ENCODE results near the gene EML3.
"Not testable (repeated sequence)": the region's sequence is repeated elsewhere in the genome, so short reads cannot be mapped to it uniquely, and the experiment has no call there.

The EML3 gene

DNA sequence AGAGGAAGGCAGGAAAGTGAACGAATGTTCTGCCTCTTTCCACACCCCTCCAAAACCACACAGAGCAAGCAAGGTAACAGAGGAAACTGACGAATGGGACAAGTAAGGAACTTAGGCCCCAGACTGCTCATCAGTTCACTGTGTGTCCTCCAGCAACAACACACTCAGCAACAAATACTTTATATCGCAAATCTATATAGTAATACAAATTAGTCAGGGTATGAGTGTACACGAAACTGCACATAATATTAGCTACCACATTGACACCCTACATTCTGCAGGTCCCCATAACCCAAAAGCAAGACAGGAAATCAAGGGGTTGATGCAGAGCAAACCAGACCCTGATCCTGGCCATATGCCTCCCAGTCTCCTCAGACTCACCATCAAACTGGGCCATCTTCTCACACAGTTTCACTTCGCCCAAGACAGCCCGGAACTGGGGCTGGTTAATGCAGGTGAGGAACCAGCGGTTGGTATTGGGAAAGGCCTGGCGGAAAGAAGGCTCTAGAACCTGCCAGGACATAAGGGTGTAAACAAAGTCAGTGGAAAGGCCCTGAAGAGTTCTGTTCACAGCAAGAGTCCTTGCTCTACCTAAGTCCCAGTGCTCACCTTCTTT, 45.4 kb downstream of the EML3 start:
- no peak for DNase-seq

DNA sequence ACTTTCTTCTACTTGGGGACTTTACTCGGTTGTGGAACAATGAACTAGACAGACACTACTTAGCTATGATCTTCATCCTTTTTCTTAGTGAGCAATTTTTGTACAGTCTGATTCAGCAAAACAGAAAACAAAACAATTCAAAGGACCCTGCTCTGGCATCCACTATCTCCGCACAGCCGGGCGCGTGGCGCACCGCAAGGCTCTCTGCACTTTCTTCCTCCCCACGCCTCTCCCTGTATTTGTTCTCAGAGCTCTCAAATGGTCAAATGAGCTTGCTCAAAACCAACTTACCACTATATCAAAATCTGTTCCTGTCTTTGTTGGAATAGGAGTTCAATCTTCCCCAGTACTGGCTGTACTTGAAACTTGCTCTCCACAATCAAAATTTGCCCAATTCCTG, 46.3 kb downstream of the EML3 start:
- no peak for DNase-seq

DNA sequence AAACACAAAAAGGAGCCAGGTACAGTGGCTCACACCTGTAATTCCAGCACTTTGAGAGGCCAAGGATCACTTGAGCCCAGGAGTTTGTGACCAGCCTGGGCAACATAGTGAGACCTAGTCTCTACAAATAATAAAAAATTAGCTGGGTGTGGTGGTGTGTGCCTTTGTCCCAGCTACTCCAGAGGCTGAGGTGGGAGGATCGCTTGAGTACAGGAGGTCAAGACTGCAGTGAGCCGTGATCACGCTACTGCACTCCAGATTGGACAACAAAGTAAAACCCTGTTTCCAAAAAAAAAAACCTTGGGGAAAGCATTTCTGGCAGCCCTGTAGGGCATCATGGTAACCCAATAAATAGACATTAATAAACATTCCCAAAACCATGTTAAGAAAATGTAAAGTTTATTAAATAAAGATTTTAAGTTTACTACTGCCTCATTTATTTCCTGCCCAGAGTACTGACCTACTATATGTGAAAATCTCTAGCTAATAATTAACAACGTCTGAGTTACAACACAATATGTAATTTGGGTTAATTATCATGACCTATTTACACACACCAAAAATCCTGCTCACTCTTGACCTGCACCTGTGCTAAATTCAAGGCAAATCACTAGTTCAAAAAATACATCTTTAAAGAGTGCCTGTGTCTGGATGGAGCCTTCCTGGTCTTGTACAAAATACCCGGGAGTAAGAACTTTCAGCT, 47.3 kb downstream of the EML3 start:
- no peak for DNase-seq

DNA sequence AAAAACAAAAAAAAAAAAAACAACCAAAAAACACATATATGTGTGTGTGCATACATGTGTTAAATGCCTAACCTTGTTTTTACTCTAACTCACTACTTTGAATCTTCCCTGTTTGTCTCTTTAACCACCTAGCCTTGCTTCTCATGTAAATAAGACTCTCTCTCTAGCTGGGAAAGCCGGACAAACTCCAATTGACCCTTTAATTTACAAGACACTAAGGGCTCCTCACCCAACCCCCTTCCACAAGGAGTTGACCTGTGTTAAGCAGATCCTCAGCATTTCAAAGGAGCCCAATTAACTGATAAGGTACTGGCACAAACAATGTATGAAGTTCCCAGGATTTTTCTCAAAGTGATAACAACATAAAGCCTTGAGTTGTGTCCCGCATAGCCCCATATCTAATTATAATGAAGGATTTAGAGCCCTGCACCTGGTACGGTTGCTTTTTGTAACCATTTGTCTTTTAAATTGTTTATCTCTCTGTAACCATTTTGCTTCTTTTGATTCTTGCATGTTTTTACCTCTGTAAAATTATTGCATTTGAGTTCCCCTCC, 50.8 kb downstream of the EML3 start:
- DNase-seq = not testable (repeated sequence)

- no peak for DNase-seq
Measured at GRCh38 chr11:62560566-62561103, 51.9 kb downstream of the EML3 start.

- not testable (repeated sequence) for DNase-seq
Measured at GRCh38 chr11:62559626-62560025, 52.9 kb downstream of the EML3 start.

DNA sequence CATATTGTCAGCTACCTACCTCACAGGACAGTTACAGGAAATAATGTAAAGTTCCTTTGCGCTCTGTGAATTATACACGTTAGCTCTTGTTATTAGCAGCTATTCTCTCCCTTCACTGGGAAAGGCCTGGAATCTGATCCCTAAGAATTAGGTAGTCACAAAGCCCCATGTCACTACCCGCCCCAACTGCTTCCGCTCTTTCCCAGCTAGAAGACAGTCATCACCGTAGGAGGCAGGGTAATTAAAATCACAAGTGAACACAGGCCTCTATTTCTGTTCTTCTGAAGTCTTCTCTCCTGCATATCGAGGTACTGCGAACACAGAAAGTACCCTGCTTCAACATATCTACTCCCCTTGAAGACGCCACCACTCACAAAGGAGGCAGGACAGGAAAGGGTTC, 53.4 kb downstream of the EML3 start:
- DNase-seq = no peak

- no peak for DNase-seq
Measured at GRCh38 chr11:62558669-62559068, 53.9 kb downstream of the EML3 start.

DNA sequence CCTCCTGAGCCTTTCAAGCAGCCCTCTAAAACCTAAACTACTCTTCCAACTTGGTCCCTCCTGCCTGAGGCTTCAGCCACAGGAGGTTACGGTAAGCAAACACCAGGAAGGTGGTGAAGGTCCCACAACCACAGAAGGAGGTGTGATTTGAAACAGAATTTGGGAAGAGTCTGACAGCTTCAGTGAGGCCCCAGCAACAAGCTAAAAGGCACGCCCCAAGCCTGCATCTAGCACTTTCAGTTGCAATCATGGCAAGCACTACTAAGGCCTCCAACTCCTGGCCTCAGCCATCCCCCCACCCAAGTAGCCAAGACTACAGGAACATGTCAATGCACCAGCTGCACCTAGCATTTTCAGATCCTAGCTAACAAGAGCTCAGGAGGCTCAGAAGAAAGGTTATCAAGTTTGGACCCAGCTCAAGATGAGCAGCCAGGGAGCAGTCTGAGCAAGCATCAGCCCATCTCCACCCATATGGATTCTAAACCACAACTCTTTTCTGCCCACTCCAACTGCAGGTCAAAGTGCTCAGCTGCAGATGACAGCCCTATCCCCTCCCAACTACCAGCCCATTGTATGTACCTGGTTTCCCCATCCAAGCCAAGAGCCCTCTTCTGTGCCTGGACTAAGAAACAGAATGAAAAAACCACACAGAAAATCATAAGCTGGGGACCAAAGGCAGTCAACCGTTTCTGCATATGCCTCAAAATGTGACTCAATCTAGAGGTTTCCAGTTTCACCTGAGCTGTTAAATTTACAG, 55.5 kb downstream of the EML3 start:
- DNase-seq = no peak

GRCh38 chr11:62556108-62556874, 56.3 kb downstream of the EML3 start:
- no peak for DNase-seq

- DNase-seq = no peak
Measured at GRCh38 chr11:62555464-62556107, 57.0 kb downstream of the EML3 start.

GRCh38 chr11:62554387-62555167, 58.0 kb downstream of the EML3 start:
- DNase-seq = no peak

- no peak for DNase-seq
Measured at GRCh38 chr11:62553839-62554361, 58.7 kb downstream of the EML3 start.

DNA sequence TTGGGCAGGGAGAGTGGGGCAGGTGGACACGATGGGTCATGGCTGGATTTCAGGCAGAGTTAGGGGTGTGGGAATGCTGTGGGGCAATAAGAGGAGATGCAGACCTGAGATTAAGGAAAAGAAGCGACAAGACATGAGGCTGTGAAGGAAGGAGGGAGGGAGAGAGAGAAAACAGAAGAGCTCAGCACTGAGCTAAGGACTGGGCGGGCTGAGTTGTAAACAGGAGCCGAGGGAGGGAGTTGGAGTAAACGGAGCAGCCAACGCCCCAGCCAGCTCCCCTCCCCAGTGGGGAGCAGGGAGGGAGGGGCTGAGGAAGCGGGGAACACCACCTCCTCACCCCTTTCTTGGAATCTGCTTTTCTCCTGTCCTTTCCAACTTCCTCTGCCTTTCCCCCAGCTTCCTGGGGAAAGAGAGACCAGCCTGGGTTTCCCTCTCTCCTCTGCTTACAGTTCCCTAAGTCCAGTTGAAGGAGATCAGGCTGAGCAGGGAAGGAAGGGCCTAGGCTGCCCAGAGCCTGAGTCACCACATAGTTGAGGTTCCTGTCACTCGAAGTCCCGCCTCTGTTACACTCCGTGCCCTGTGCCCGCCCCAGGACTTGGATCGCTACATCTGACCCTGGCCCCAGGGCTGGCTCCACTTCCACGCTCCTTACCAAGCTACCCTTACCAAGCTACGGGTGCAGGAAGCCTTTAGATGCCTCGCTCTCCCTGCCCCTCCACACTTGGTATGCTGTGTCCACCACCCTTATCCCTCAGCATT, 59.3 kb downstream of the EML3 start:
- DNase-seq = no peak

GRCh38 chr11:62552485-62553079, 60.0 kb downstream of the EML3 start:
- no peak for DNase-seq

Measured in NCI-H2081 treated with DMSO at 0.1 percent for 48 hours (cell line).